HEK293 (cell line): ENCODE results near the gene LAMA5.

Experiments used
- GLIS2 ChIP-seq: fragments of 450-650 bp; formaldehyde crosslinking; IDR thresholded peaks from 2 replicates; pipeline ENCODE4 v1.5.1; 2016; ENCODE audit warnings: missing biosample characterization, missing genetic modification characterization
- HOXA7 ChIP-seq: sonication (generic); formaldehyde crosslinking; IDR thresholded peaks from 2 replicates; pipeline ENCODE4 v1.8.1; 2022; ENCODE audit warnings: missing genetic modification reagents, borderline replicate concordance
- KLF9 ChIP-seq: fragments of 450-650 bp; formaldehyde crosslinking; IDR thresholded peaks from 2 replicates; pipeline ENCODE4 v1.5.1; 2016; ENCODE audit warnings: missing biosample characterization, missing genetic modification characterization, low read depth
- SP2 ChIP-seq: fragments of 450-650 bp; formaldehyde crosslinking; IDR thresholded peaks from 2 replicates; pipeline ENCODE4 v1.5.1; 2016; ENCODE audit warnings: missing biosample characterization, missing genetic modification characterization
- YY1 ChIP-seq: fragments of 450-650 bp; formaldehyde crosslinking; IDR thresholded peaks from 2 replicates; pipeline ENCODE4 v1.5.1; 2018; ENCODE audit warnings: missing biosample characterization, missing genetic modification characterization
- ZEB2 ChIP-seq: fragments of 450-650 bp; formaldehyde crosslinking; IDR thresholded peaks from 2 replicates; pipeline ENCODE4 v1.5.1; 2016; ENCODE audit warnings: missing biosample characterization, missing genetic modification characterization
- ZNF202 ChIP-seq: fragments of 450-650 bp; formaldehyde crosslinking; IDR thresholded peaks from 2 replicates; pipeline ENCODE4 v1.5.1; 2016; ENCODE audit warnings: missing biosample characterization, missing genetic modification characterization, borderline replicate concordance
- ZNF214 ChIP-seq: fragments of 450-650 bp; formaldehyde crosslinking; IDR thresholded peaks from 2 replicates; pipeline ENCODE4 v1.5.1; 2017; ENCODE audit warnings: missing biosample characterization, mild to moderate bottlenecking, missing genetic modification characterization, borderline replicate concordance
- ZNF239 ChIP-seq: fragments of 450-650 bp; formaldehyde crosslinking; IDR thresholded peaks from 2 replicates; pipeline ENCODE4 v1.5.1; 2016; ENCODE audit warnings: missing biosample characterization, missing genetic modification characterization
- ZNF24 ChIP-seq: fragments of 450-650 bp; formaldehyde crosslinking; IDR thresholded peaks from 2 replicates; pipeline ENCODE4 v1.5.1; 2016; ENCODE audit warnings: missing biosample characterization, missing genetic modification characterization
- ZNF302 ChIP-seq: fragments of 450-650 bp; formaldehyde crosslinking; IDR thresholded peaks from 2 replicates; pipeline ENCODE4 v1.5.1; 2016; ENCODE audit warnings: missing biosample characterization, missing genetic modification characterization, low read depth
- ZNF341 ChIP-seq: fragments of 450-650 bp; formaldehyde crosslinking; IDR thresholded peaks from 2 replicates; pipeline ENCODE4; 2016; ENCODE audit warnings: low read depth, missing biosample characterization, missing genetic modification characterization
- ZNF37A ChIP-seq: fragments of 450-650 bp; IDR thresholded peaks from 2 replicates; pipeline ENCODE4 v1.5.1; 2018; ENCODE audit warnings: missing biosample characterization, missing genetic modification characterization
- ZNF394 ChIP-seq: fragments of 450-650 bp; formaldehyde crosslinking; IDR thresholded peaks from 2 replicates; pipeline ENCODE4 v1.5.1; 2016; ENCODE audit warnings: missing biosample characterization, missing genetic modification characterization, mild to moderate bottlenecking, moderate library complexity, borderline replicate concordance
- ZNF48 ChIP-seq: fragments of 450-650 bp; formaldehyde crosslinking; IDR thresholded peaks from 2 replicates; pipeline ENCODE4 v1.5.1; 2016; ENCODE audit warnings: missing biosample characterization, missing genetic modification characterization
- ZNF530 ChIP-seq: fragments of 450-650 bp; formaldehyde crosslinking; IDR thresholded peaks from 2 replicates; pipeline ENCODE4 v1.5.1; 2016; ENCODE audit warnings: low read depth, missing biosample characterization, missing genetic modification characterization
- ZNF555 ChIP-seq: fragments of 450-650 bp; formaldehyde crosslinking; conservative IDR thresholded peaks from 2 replicates; pipeline ENCODE4 v1.5.1; 2017; ENCODE audit warnings: missing biosample characterization, mild to moderate bottlenecking, missing genetic modification characterization, inconsistent platforms
- ZNF629 ChIP-seq: fragments of 450-650 bp; formaldehyde crosslinking; IDR thresholded peaks from 2 replicates; pipeline ENCODE4 v1.5.1; 2017; ENCODE audit warnings: missing biosample characterization, missing genetic modification characterization
- ZNF785 ChIP-seq: fragments of 450-650 bp; formaldehyde crosslinking; IDR thresholded peaks from 2 replicates; pipeline ENCODE4 v1.5.1; 2016; ENCODE audit warnings: missing biosample characterization, missing genetic modification characterization
- ZXDB ChIP-seq: fragments of 450-650 bp; formaldehyde crosslinking; IDR thresholded peaks from 2 replicates; pipeline ENCODE4 v1.5.1; 2016; ENCODE audit warnings: missing biosample characterization, missing genetic modification characterization
- TF ChIP-seq, protein P1 (sequence below): fragments of 450-650 bp; formaldehyde crosslinking; IDR thresholded peaks from 2 replicates; pipeline ENCODE4 v1.5.1; 2017; ENCODE audit warnings: missing biosample characterization, missing genetic modification characterization
- TF ChIP-seq, protein P2 (sequence below): fragments of 450-650 bp; formaldehyde crosslinking; IDR thresholded peaks from 2 replicates; pipeline ENCODE4 v1.5.1; 2016; ENCODE audit warnings: missing biosample characterization, missing genetic modification characterization, borderline replicate concordance
- TF ChIP-seq, protein P3 (sequence below): fragments of 450-650 bp; formaldehyde crosslinking; IDR thresholded peaks from 2 replicates; pipeline ENCODE4 v1.5.1; 2016; ENCODE audit warnings: missing biosample characterization, missing genetic modification characterization
- TF ChIP-seq, protein P4 (sequence below): fragments of 450-650 bp; formaldehyde crosslinking; IDR thresholded peaks from 2 replicates; pipeline ENCODE4 v1.5.1; 2016; ENCODE audit warnings: missing biosample characterization, missing genetic modification characterization
- TF ChIP-seq, protein P5 (sequence below): fragments of 450-650 bp; formaldehyde crosslinking; IDR thresholded peaks from 2 replicates; pipeline ENCODE4 v1.5.1; 2016; ENCODE audit warnings: missing biosample characterization, missing genetic modification characterization
- TF ChIP-seq, protein P6 (sequence below): fragments of 450-650 bp; formaldehyde crosslinking; IDR thresholded peaks from 2 replicates; pipeline ENCODE4 v1.5.1; 2016; ENCODE audit warnings: missing biosample characterization, missing genetic modification characterization
- TF ChIP-seq, protein P7 (sequence below): fragments of 450-650 bp; formaldehyde crosslinking; IDR thresholded peaks from 2 replicates; pipeline ENCODE4 v1.5.1; 2016; ENCODE audit warnings: missing biosample characterization, missing genetic modification characterization
- TF ChIP-seq, protein P8 (sequence below): fragments of 450-650 bp; formaldehyde crosslinking; IDR thresholded peaks from 2 replicates; pipeline ENCODE4 v1.5.1; 2016; ENCODE audit warnings: missing biosample characterization, missing genetic modification characterization

Gene LAMA5

DNA sequence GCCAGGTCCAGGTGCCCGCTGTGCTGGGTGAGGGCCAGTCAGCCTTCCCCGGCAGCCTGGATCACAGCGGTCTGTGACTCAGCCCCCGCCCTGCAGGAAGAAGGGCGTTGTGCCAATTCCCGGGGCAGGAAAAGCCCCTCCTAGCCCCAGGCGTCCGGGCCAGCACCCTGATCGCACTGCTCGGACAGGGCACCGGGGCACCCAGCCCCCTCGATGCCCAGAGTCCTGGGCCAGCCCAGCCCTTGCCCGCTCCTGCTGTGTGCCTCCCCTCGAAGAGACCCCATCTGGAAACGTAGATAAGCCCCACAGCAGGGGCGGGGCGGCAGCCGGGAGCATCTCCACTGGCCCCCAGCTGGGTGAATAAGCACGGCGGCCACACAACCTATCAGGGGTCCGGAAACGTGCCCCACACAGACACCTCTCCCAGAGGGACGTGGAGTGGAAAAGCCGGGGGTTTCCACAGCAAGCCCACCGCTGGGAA, 9.9 kb downstream of the LAMA5 start (continued):
- TF ChIP-seq ZNF785 (tag by site-specific recombination) = no peak
- TF ChIP-seq ZXDB (tag by site-specific recombination) = no peak
- TF ChIP-seq, protein P1, sequence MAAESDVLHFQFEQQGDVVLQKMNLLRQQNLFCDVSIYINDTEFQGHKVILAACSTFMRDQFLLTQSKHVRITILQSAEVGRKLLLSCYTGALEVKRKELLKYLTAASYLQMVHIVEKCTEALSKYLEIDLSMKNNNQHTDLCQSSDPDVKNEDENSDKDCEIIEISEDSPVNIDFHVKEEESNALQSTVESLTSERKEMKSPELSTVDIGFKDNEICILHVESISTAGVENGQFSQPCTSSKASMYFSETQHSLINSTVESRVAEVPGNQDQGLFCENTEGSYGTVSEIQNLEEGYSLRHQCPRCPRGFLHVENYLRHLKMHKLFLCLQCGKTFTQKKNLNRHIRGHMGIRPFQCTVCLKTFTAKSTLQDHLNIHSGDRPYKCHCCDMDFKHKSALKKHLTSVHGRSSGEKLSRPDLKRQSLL (tag by site-specific recombination) = no peak
- TF ChIP-seq YY1 (tag by site-specific recombination) = no peak
- no peak for TF ChIP-seq ZNF239 (tag by site-specific recombination)
- no peak for TF ChIP-seq GLIS2 (tag by site-specific recombination)
- no peak for TF ChIP-seq ZNF48 (tag by site-specific recombination)
- TF ChIP-seq ZNF24 = no peak
- TF ChIP-seq ZNF214 (tag by site-specific recombination) = no peak
- TF ChIP-seq, protein P2, sequence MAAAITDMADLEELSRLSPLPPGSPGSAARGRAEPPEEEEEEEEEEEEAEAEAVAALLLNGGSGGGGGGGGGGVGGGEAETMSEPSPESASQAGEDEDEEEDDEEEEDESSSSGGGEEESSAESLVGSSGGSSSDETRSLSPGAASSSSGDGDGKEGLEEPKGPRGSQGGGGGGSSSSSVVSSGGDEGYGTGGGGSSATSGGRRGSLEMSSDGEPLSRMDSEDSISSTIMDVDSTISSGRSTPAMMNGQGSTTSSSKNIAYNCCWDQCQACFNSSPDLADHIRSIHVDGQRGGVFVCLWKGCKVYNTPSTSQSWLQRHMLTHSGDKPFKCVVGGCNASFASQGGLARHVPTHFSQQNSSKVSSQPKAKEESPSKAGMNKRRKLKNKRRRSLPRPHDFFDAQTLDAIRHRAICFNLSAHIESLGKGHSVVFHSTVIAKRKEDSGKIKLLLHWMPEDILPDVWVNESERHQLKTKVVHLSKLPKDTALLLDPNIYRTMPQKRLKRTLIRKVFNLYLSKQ (tag by site-specific recombination) = no peak
- TF ChIP-seq, protein P3, sequence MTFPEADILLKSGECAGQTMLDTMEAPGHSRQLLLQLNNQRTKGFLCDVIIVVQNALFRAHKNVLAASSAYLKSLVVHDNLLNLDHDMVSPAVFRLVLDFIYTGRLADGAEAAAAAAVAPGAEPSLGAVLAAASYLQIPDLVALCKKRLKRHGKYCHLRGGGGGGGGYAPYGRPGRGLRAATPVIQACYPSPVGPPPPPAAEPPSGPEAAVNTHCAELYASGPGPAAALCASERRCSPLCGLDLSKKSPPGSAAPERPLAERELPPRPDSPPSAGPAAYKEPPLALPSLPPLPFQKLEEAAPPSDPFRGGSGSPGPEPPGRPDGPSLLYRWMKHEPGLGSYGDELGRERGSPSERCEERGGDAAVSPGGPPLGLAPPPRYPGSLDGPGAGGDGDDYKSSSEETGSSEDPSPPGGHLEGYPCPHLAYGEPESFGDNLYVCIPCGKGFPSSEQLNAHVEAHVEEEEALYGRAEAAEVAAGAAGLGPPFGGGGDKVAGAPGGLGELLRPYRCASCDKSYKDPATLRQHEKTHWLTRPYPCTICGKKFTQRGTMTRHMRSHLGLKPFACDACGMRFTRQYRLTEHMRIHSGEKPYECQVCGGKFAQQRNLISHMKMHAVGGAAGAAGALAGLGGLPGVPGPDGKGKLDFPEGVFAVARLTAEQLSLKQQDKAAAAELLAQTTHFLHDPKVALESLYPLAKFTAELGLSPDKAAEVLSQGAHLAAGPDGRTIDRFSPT (tag by site-specific recombination) = 0 out of 2 replicates have a peak, but pooled peaks have one; percentile 22
- TF ChIP-seq, protein P4, sequence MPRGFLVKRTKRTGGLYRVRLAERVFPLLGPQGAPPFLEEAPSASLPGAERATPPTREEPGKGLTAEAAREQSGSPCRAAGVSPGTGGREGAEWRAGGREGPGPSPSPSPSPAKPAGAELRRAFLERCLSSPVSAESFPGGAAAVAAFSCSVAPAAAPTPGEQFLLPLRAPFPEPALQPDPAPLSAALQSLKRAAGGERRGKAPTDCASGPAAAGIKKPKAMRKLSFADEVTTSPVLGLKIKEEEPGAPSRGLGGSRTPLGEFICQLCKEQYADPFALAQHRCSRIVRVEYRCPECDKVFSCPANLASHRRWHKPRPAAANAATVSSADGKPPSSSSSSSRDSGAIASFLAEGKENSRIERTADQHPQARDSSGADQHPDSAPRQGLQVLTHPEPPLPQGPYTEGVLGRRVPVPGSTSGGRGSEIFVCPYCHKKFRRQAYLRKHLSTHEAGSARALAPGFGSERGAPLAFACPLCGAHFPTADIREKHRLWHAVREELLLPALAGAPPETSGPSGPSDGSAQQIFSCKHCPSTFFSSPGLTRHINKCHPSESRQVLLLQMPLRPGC = no peak
- TF ChIP-seq ZNF37A = no peak
- no peak for TF ChIP-seq ZNF394 (tag by site-specific recombination)
- TF ChIP-seq KLF9 (tag by site-specific recombination) = no peak
- TF ChIP-seq ZNF530 (tag by site-specific recombination) = no peak
- no peak for TF ChIP-seq ZNF555
- TF ChIP-seq, protein P5, sequence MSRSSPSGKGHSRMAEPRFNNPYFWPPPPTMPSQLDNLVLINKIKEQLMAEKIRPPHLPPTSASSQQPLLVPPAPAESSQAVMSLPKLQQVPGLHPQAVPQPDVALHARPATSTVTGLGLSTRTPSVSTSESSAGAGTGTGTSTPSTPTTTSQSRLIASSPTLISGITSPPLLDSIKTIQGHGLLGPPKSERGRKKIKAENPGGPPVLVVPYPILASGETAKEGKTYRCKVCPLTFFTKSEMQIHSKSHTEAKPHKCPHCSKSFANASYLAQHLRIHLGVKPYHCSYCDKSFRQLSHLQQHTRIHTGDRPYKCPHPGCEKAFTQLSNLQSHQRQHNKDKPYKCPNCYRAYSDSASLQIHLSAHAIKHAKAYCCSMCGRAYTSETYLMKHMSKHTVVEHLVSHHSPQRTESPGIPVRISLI (tag by site-specific recombination) = no peak
- TF ChIP-seq, protein P6, sequence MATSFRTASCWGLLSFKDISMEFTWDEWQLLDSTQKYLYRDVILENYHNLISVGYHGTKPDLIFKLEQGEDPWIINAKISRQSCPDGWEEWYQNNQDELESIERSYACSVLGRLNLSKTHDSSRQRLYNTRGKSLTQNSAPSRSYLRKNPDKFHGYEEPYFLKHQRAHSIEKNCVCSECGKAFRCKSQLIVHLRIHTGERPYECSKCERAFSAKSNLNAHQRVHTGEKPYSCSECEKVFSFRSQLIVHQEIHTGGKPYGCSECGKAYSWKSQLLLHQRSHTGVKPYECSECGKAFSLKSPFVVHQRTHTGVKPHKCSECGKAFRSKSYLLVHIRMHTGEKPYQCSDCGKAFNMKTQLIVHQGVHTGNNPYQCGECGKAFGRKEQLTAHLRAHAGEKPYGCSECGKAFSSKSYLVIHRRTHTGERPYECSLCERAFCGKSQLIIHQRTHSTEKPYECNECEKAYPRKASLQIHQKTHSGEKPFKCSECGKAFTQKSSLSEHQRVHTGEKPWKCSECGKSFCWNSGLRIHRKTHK (tag by site-specific recombination) = no peak
- no peak for TF ChIP-seq ZNF629 (tag by site-specific recombination)
- TF ChIP-seq ZNF302 (tag by site-specific recombination) = no peak
- TF ChIP-seq ZNF202 = no peak
- TF ChIP-seq HOXA7 = no peak
- TF ChIP-seq, protein P7, sequence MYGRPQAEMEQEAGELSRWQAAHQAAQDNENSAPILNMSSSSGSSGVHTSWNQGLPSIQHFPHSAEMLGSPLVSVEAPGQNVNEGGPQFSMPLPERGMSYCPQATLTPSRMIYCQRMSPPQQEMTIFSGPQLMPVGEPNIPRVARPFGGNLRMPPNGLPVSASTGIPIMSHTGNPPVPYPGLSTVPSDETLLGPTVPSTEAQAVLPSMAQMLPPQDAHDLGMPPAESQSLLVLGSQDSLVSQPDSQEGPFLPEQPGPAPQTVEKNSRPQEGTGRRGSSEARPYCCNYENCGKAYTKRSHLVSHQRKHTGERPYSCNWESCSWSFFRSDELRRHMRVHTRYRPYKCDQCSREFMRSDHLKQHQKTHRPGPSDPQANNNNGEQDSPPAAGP (tag by site-specific recombination) = peak; percentile 68
- TF ChIP-seq ZNF341 = no peak
- TF ChIP-seq ZEB2 (tag by site-specific recombination) = no peak
- TF ChIP-seq, protein P8, sequence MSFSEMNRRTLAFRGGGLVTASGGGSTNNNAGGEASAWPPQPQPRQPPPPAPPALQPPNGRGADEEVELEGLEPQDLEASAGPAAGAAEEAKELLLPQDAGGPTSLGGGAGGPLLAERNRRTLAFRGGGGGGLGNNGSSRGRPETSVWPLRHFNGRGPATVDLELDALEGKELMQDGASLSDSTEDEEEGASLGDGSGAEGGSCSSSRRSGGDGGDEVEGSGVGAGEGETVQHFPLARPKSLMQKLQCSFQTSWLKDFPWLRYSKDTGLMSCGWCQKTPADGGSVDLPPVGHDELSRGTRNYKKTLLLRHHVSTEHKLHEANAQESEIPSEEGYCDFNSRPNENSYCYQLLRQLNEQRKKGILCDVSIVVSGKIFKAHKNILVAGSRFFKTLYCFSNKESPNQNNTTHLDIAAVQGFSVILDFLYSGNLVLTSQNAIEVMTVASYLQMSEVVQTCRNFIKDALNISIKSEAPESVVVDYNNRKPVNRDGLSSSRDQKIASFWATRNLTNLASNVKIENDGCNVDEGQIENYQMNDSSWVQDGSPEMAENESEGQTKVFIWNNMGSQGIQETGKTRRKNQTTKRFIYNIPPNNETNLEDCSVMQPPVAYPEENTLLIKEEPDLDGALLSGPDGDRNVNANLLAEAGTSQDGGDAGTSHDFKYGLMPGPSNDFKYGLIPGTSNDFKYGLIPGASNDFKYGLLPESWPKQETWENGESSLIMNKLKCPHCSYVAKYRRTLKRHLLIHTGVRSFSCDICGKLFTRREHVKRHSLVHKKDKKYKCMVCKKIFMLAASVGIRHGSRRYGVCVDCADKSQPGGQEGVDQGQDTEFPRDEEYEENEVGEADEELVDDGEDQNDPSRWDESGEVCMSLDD (tag by site-specific recombination) = no peak
- TF ChIP-seq SP2 = peak; percentile 13; the same call in 1 of the 2 replicates
